Measurements from ENCODE around the gene MAP6.
A peak's percentile ranks its signal among the peaks of the same experiment; 100 is the strongest.

Gene MAP6

DNA sequence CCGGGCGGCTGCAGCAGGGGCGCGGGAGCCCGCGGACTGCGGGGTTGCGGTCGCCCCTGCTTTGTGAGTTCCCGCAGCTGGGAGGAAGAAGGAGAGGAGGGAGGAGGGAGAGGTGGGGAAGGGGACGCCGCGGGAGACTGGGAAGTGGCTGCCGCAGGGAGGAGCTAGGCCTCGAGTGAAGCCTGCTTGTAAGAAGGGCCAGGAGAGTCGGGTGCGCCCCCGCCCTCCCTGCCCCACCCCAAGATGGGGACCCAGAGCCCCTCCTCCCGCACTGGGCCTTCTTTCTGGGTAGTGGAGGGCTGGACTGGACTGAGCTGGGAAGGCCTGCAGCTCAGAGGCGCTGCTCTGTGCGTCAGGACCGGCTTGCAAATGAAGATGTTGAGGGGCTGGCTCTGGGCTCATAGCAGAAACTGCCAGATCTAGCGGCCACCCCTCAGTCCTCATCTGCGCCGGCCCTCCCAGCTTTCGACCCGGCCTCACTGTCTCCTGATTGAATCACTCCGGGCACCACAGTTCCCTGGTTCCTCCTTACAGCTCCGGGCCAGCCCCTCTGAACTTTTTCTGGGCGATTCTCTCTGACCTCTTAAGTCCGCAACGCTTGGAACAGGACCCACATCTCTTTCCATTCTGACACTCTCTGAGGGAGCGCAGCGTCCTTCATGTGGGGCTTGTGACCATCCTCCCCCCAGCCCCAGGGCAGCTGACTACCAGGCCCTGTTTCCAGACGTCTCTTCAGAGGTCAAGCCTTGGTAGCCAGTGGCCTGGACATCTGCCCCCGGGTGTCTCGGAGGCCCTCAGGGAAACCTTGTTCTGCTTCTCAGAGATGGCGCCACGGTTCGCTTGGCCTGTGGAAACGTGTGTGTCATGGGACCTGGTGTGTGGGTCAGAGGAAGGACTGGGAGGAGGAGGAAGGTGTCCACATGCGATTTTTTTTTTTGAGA, 84.8 kb downstream of the MAP6 start:
- H3K4me3 ChIP-seq (ENCODE audit: control insufficient read depth, low read depth, low read length) = peak overlapping the region; percentile 64
- peak; percentile 72 for DNase-seq (ENCODE audit: low read depth)
- TF ChIP-seq, protein P1, sequence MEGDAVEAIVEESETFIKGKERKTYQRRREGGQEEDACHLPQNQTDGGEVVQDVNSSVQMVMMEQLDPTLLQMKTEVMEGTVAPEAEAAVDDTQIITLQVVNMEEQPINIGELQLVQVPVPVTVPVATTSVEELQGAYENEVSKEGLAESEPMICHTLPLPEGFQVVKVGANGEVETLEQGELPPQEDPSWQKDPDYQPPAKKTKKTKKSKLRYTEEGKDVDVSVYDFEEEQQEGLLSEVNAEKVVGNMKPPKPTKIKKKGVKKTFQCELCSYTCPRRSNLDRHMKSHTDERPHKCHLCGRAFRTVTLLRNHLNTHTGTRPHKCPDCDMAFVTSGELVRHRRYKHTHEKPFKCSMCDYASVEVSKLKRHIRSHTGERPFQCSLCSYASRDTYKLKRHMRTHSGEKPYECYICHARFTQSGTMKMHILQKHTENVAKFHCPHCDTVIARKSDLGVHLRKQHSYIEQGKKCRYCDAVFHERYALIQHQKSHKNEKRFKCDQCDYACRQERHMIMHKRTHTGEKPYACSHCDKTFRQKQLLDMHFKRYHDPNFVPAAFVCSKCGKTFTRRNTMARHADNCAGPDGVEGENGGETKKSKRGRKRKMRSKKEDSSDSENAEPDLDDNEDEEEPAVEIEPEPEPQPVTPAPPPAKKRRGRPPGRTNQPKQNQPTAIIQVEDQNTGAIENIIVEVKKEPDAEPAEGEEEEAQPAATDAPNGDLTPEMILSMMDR (conservative IDR thresholded peaks at IDR 0.05; ENCODE audit: control insufficient read depth, insufficient read depth, low read depth, low read length) = no peak

DNA sequence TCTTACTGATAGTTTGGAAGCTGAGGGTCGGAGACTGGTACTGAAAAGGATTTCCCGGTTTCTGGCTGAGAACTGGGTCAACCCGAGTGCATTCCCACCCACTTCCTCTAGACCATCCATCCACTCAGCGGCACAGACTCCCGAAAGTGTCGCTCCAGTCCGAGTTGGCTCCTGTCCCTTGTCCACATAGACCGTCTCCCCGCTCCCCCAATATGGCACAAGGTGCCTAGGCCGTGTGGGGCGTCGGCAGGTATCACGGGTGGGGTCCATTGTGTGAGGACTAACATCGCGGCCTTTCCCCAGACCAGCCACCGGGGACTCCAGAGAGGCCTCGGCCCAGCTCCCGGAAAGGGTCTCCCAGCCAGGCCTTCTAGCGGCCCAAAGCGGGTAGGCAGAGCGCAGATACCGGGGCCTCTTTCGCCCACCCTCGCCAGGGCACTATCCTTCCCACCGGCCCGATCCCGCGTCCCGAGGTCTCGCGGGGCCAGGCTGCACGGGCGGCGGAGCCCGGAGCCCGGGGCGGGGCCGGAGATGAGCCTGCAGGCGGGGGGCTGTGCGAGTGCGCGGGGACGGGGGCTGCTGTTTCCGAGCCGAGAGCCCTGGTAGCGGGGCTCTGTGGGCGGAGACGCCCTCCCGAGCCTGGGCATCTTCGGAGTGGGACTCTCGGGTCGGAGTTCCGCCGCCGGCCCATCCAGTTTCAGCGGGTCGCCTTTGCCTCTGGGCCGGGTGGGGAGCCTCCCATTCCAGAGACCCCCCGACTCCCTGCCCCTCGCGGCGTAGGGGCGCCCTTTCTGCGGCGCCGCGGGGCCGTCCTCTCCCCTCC, 85.7 kb downstream of the MAP6 start:
- H3K4me3 ChIP-seq (ENCODE audit: control insufficient read depth, low read depth, low read length) = peak overlapping the region; percentile 64
- TF ChIP-seq, protein P1 (conservative IDR thresholded peaks at IDR 0.05; ENCODE audit: control insufficient read depth, insufficient read depth, low read depth, low read length) = no peak
- DNase-seq (ENCODE audit: low read depth) = peak; percentile 48

DNA sequence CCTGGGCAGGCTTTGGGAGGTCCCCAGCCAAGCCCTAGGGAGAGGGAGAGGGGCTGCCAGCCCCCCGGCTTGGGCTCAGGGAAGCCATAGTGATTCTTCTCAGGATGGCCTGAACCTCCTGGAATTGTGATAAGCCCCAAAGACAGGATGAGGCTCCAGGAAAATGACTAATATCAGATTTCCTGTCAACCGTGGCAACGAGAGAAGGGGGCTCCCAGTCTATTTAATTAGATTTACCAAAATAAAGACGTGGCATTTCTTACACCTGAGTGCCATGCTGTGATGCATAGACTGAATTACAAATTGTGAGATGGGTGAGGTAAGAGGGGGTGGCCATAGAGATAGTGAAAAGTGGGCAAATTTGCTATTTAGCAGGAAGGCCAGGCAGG, 86.3 kb downstream of the MAP6 start:
- TF ChIP-seq, protein P1 (conservative IDR thresholded peaks at IDR 0.05; ENCODE audit: control insufficient read depth, insufficient read depth, low read depth, low read length) = no peak
- H3K4me3 ChIP-seq (ENCODE audit: control insufficient read depth, low read depth, low read length) = peak overlapping the region; percentile 64
- DNase-seq (ENCODE audit: low read depth) = no peak

DNA sequence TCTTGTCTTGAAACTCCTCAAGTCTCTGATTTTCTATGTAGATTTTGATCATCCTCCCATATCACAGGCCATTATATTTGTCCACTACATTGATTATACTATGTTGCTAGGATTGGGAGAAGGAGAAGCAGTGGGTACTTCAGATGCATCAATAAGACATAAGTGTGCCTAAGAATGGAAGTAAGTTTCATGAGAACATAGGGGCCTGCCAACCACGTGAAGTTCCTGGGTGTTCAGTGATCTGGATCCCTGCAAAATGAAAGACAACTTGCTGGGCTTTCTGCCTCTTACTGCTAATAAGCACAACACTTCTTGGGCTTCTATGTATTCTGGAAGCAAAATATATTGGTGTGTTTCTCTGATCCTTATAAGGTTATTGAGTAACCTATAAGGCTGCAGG, 89.0 kb downstream of the MAP6 start:
- no peak for DNase-seq (ENCODE audit: low read depth)
- H3K4me3 ChIP-seq (ENCODE audit: control insufficient read depth, low read depth, low read length) = no peak overlapping the region
- TF ChIP-seq, protein P1 (conservative IDR thresholded peaks at IDR 0.05; ENCODE audit: control insufficient read depth, insufficient read depth, low read depth, low read length) = no peak

DNA sequence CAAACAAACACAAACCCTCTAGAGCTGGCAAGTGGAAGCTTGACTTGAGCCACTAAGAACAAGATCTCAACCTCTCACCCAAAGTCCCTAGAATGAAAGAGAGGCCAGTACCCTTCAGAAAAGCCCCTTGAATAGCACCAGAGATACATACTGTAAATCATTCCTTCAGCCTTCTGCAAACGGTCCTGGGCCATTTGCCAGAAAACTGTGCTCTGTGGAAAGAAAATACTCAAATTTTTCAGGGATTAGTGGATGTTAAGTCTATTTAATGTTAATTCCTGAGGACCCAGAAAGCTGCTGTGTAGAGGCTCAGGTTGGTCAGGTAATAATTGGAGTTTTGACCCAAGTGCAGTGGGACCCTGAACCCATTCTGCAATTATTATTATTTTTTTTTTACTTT, 89.9 kb downstream of the MAP6 start:
- DNase-seq (ENCODE audit: low read depth) = no peak
- H3K4me3 ChIP-seq (ENCODE audit: control insufficient read depth, low read depth, low read length) = no peak overlapping the region
- TF ChIP-seq, protein P1 (conservative IDR thresholded peaks at IDR 0.05; ENCODE audit: control insufficient read depth, insufficient read depth, low read depth, low read length) = no peak

DNA sequence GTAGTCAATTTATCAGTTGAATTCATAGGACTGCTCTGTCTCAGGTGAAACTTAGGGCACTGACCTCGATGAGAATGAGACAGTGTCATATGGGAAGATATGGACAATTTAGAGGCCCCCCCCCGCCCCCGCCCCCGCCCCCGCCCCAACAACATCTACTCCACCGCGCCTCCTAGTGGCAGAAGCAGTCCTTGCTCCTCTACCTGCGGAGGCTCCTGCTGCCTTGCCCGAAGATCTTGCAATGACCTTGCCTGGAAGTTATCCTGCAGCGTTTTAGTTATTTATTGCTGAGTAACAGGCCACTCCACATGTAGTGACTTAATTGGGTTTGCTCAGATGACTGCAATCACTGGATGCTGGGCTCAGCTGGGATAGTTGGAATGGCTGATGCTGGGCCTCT, 91.6 kb downstream of the MAP6 start:
- peak; percentile 44 for DNase-seq (ENCODE audit: low read depth)
- H3K4me3 ChIP-seq (ENCODE audit: control insufficient read depth, low read depth, low read length) = no peak overlapping the region
- TF ChIP-seq, protein P1 (conservative IDR thresholded peaks at IDR 0.05; ENCODE audit: control insufficient read depth, insufficient read depth, low read depth, low read length) = peak; percentile 55

All from fibroblast of mammary gland (primary cell).